Trophoblast cell (in vitro differentiated cells and primary cell): ENCODE data around the gene CCDC18.
"Not testable (repeated sequence)": the region's sequence is repeated elsewhere in the genome, so short reads cannot be mapped to it uniquely, and the experiment has no call there.

Experiments
- DNase-seq, 2 donors: peaks; one replicate each; pipeline ENCODE4 v3.0.0-alpha.2; 2016
- H2AFZ ChIP-seq: 2 replicates; pipeline ENCODE4 v1.6.1; 2013; ENCODE audit warnings: low read length, moderate library complexity, mild to moderate bottlenecking; ENCODE audit not compliant: insufficient read depth, poor library complexity
- H2AK5ac ChIP-seq: 2 replicates; pipeline ENCODE4 v1.6.1; 2013; ENCODE audit warnings: mild to moderate bottlenecking, low read length
- H2BK120ac ChIP-seq: 2 replicates; pipeline ENCODE4 v1.6.1; 2013; ENCODE audit warnings: low read length, mild to moderate bottlenecking, moderate library complexity; ENCODE audit not compliant: insufficient read depth, poor library complexity
- H2BK12ac ChIP-seq: 2 replicates; pipeline ENCODE4 v1.6.1; 2013; ENCODE audit warnings: mild to moderate bottlenecking, low read length, moderate library complexity
- H2BK5ac ChIP-seq: 2 replicates; pipeline ENCODE4 v1.6.1; 2013; ENCODE audit warnings: low read length, low read depth, moderate library complexity, mild to moderate bottlenecking; ENCODE audit not compliant: poor library complexity
- H3K14ac ChIP-seq: 2 replicates; pipeline ENCODE4 v1.6.1; 2013; ENCODE audit warnings: mild to moderate bottlenecking, low read length
- H3K18ac ChIP-seq: 2 replicates; pipeline ENCODE4 v1.6.1; 2013; ENCODE audit warnings: mild to moderate bottlenecking, low read length
- H3K23ac ChIP-seq: 2 replicates; pipeline ENCODE4 v1.6.1; 2013; ENCODE audit warnings: low read length
- H3K27ac ChIP-seq: 2 replicates; pipeline ENCODE4 v1.5.1; 2013; ENCODE audit warnings: low read depth, mild to moderate bottlenecking, inconsistent platforms, low read length, moderate library complexity
- H3K27me3 ChIP-seq: 2 replicates; pipeline ENCODE4 v1.6.1; 2013; ENCODE audit warnings: inconsistent platforms, mild to moderate bottlenecking, low read length, moderate library complexity; ENCODE audit not compliant: insufficient read depth
- H3K36me3 ChIP-seq, 2 experiments: 1 replicate in 1 of 2; 2 replicates in 1 of 2; pipeline ENCODE4 v1.6.1; 2013; ENCODE audit warnings: low read length in 2 of 2, mild to moderate bottlenecking in 2 of 2, moderate library complexity in 1 of 2; ENCODE audit not compliant: insufficient read depth in 2 of 2, control insufficient read depth in 1 of 2
- H3K4ac ChIP-seq: 2 replicates; pipeline ENCODE4 v1.6.1; 2013; ENCODE audit warnings: low read depth, mild to moderate bottlenecking, low read length, moderate library complexity
- H3K4me1 ChIP-seq, 2 experiments: 1 replicate in 1 of 2; 2 replicates in 1 of 2; pipeline ENCODE4 v1.6.1; 2013; ENCODE audit warnings: low read length in 2 of 2, mild to moderate bottlenecking in 2 of 2, moderate library complexity in 1 of 2; ENCODE audit not compliant: insufficient read depth in 2 of 2, control insufficient read depth in 1 of 2
- H3K4me2 ChIP-seq: 2 replicates; pipeline ENCODE4 v1.6.1; 2013; ENCODE audit warnings: inconsistent platforms, mild to moderate bottlenecking, low read length, moderate library complexity
- H3K4me3 ChIP-seq: 2 replicates; pipeline ENCODE4 v1.5.1; 2013; ENCODE audit warnings: mild to moderate bottlenecking, low read depth, low read length, inconsistent platforms
- H3K79me1 ChIP-seq: one replicate; pipeline ENCODE4 v1.6.1; 2013; ENCODE audit warnings: low read length
- H3K79me2 ChIP-seq: 2 replicates; pipeline ENCODE4 v1.6.1; 2013; ENCODE audit warnings: low read length, mild to moderate bottlenecking; ENCODE audit not compliant: control insufficient read depth, insufficient read depth, poor library complexity
- H3K9ac ChIP-seq: 2 replicates; pipeline ENCODE4 v1.6.1; 2013; ENCODE audit warnings: mild to moderate bottlenecking, low read length
- H3K9me3 ChIP-seq: 2 replicates; pipeline ENCODE4 v1.6.1; 2013; ENCODE audit warnings: low read depth, mild to moderate bottlenecking, control low read depth, inconsistent platforms, low read length; ENCODE audit not compliant: insufficient read depth
- H4K12ac ChIP-seq: 2 replicates; pipeline ENCODE4 v1.6.1; 2013; ENCODE audit warnings: low read depth, mild to moderate bottlenecking, low read length, moderate library complexity
- H4K8ac ChIP-seq: 2 replicates; pipeline ENCODE4 v1.6.1; 2013; ENCODE audit warnings: low read depth, mild to moderate bottlenecking, low read length, moderate library complexity
- H4K91ac ChIP-seq: one replicate; pipeline ENCODE4 v1.6.1; 2013; ENCODE audit warnings: low read depth, mild to moderate bottlenecking, low read length, moderate library complexity
- WGBS: extraction: QIAGEN DNeasy Blood & Tissue Kit; methylation state at CpG from one replicate; pipeline ENCODE4 v1.1.7; 2013; ENCODE audit warnings: missing lambda C conversion rate; ENCODE audit not compliant: insufficient read length, insufficient coverage; ENCODE audit errors: extremely low coverage; 5-methylcytosine and 5-hydroxymethylcytosine counted together

The CCDC18 gene

DNA sequence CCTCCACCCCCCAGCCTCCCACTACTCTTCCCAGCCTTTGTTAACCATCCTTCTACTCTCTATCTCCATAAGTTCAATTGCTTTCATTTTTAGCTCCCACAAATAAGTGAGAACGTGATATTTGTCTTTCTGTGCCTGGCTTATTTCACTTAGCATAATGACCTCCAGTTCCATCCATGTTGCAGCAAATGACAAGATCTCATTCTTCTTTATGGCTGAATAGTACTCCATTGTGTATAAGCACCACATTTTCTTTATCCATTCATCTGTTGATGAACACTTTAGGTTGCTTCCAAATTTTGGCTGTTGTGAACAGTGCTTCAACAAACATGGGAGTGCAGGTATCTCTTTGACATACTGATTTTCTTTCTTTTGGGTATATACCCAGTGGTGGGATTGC is 14.6 kb upstream of the CCDC18 start:
- not testable (repeated sequence) for H3K36me3 ChIP-seq, H3K4ac ChIP-seq, H3K4me1 ChIP-seq, H2AK5ac ChIP-seq, H3K79me2 ChIP-seq, H4K12ac ChIP-seq, H3K14ac ChIP-seq, H3K9me3 ChIP-seq, H3K18ac ChIP-seq, H2BK12ac ChIP-seq, H3K4me2 ChIP-seq, H2AFZ ChIP-seq, H3K9ac ChIP-seq, H2BK5ac ChIP-seq, H3K23ac ChIP-seq, H4K91ac ChIP-seq, H2BK120ac ChIP-seq, H3K4me3 ChIP-seq, H3K27ac ChIP-seq, DNase-seq, H3K79me1 ChIP-seq, H3K27me3 ChIP-seq, H4K8ac ChIP-seq
- WGBS, result no CpG with 5 or more reads among the region's 1 CpG

DNA sequence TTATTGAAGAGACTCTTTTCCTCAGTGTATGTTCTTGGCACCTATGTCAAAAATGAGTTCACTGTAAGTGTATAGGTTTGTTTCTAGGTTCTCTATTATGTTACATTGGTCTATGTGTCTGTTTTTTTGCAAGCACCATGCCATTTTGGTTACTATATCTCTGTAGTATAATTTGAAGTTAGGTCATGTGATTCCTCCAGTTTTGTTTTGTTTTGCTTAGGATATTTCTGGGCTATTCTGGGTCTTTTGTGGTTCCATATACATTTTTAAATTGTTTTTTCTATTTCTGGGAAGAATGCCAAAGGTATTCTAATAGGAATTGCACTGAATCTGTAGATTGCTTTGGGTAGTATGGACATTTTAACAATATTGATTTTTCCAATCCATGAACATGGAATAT is 13.5 kb upstream of the CCDC18 start:
- Histone ChIP-seq H3K4me1 (no peaks in the 10 kb centered on the region), H3K9ac (no peak overlapping the region), H2BK5ac (no peak overlapping the region), H3K4ac (no peak overlapping the region), H2BK120ac (no peak overlapping the region), H3K79me2 (peaks cover 2% of the 10 kb centered on the region), H2BK12ac (no peak overlapping the region), H3K79me1 (no peaks in the 10 kb centered on the region), H3K27ac (no peak overlapping the region), H3K4me3 (no peak overlapping the region), H2AK5ac (no peak overlapping the region), H3K18ac (no peak overlapping the region), H3K9me3 (no peaks in the 10 kb centered on the region), H4K8ac (no peak overlapping the region), H3K27me3 (no peaks in the 10 kb centered on the region), H3K4me2 (no peak overlapping the region), H2AFZ (no peak overlapping the region), H3K36me3 (peaks cover 0 to 2% of the 10 kb centered on the region in 2 experiments), H3K23ac (no peak overlapping the region), H3K14ac (no peak overlapping the region), H4K91ac (no peak overlapping the region), H4K12ac (no peak overlapping the region)
- no peak for DNase-seq

- H3K4me2 ChIP-seq, H3K9ac ChIP-seq, H4K91ac ChIP-seq, H3K4me3 ChIP-seq, H3K4me1 ChIP-seq, H3K79me1 ChIP-seq, H4K12ac ChIP-seq, H3K23ac ChIP-seq, H2BK5ac ChIP-seq, H2AK5ac ChIP-seq, H2BK12ac ChIP-seq, H3K14ac ChIP-seq, H2BK120ac ChIP-seq, H4K8ac ChIP-seq, H3K9me3 ChIP-seq, H3K36me3 ChIP-seq, H2AFZ ChIP-seq, H3K27me3 ChIP-seq, DNase-seq, H3K27ac ChIP-seq, H3K79me2 ChIP-seq, H3K18ac ChIP-seq: not testable (repeated sequence)
- WGBS, result no CpG with 5 or more reads among the region's 36 CpGs
- H3K4ac ChIP-seq, result peak overlapping the region; percentile 57
Observed at GRCh38 chr1:93170141-93170678, 10.3 kb upstream of the CCDC18 start.

DNA sequence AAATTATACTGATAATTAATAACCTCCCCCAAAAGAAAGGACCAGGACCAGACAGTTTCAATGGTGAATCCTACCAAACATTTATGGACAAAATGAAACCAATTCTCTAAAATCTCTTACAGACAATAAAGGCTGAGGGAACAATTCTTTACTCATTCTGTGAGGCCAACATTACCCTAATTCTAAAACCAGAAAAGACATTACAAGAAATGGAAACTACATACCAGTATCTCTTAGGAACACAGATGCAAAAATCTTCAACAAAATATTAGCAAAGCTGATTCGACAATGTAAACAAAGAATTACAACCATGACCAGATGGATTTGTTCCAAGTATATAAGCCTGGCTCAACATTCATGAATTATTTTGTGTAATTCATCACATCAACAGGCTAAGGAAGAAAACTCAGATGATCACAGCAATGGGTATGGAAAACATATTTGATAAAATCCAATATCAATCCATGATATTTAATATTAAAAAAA is 8.9 kb upstream of the CCDC18 start:
- H2BK5ac ChIP-seq, result no peak overlapping the region
- H3K4me2 ChIP-seq, result no peak overlapping the region
- H4K12ac ChIP-seq, result no peak overlapping the region
- H3K18ac ChIP-seq, result no peak overlapping the region
- no peak overlapping the region for H3K4me3 ChIP-seq
- peaks cover 2% of the 10 kb centered on the region for H3K79me2 ChIP-seq
- no peak overlapping the region for H3K9ac ChIP-seq
- H2AFZ ChIP-seq, result no peak overlapping the region
- no peak overlapping the region for H2BK12ac ChIP-seq
- H3K4me1 ChIP-seq, result no peaks in the 10 kb centered on the region
- no peak overlapping the region for H2AK5ac ChIP-seq
- no peak overlapping the region for H3K4ac ChIP-seq
- no CpG with 5 or more reads among the region's 1 CpG for WGBS
- peaks cover 0 to 2% of the 10 kb centered on the region in 2 experiments for H3K36me3 ChIP-seq
- no peak overlapping the region for H3K27ac ChIP-seq
- H4K8ac ChIP-seq, result no peak overlapping the region
- H3K14ac ChIP-seq, result no peak overlapping the region
- no peaks in the 10 kb centered on the region for H3K27me3 ChIP-seq
- no peak for DNase-seq
- no peaks in the 10 kb centered on the region for H3K9me3 ChIP-seq
- H4K91ac ChIP-seq, result no peak overlapping the region
- peaks cover 2% of the 10 kb centered on the region for H3K79me1 ChIP-seq
- H3K23ac ChIP-seq, result no peak overlapping the region
- no peak overlapping the region for H2BK120ac ChIP-seq
